GM12891 (cell line): ENCODE measurements around the gene ABHD4.

Experiments used
- PAX5 ChIP-seq: IDR thresholded peaks from 2 replicates; pipeline ENCODE4 v1.6.1; 2011; ENCODE audit warnings: low read length, moderate library complexity, mild to moderate bottlenecking; ENCODE audit not compliant: insufficient read depth, severe bottlenecking
- POLR2A ChIP-seq: IDR thresholded peaks from 2 replicates; pipeline ENCODE4 v1.6.1; 2011; ENCODE audit warnings: low read depth, low read length, control low read depth
- POLR2AphosphoS5 ChIP-seq: IDR thresholded peaks from 2 replicates; pipeline ENCODE4 v1.6.1; 2011; ENCODE audit warnings: low read depth, low read length, control low read depth

GRCh38 chr14:22556990-22557623, 41.0 kb upstream of the ABHD4 start:
- TF ChIP-seq POLR2AphosphoS5 (no peak; the same call in 1 of the 2 replicates), PAX5 (no peak), POLR2A (no peak)
